MV-4-11 (cell line): ENCODE data around the gene AGXT2.
"Not testable (repeated sequence)": the region's sequence is repeated elsewhere in the genome, so short reads cannot be mapped to it uniquely, and the experiment has no call there.

Experiments used
- DNase-seq: peaks from one replicate; lab custom pipeline; 2025; lab: John Stamatoyannopoulos, UW

AGXT2 gene

GRCh38 chr5:35050541-35051126 is 2.9 kb upstream of the AGXT2 start:
- no peak for DNase-seq

- no peak for DNase-seq
These were observed 1.2 kb upstream of the AGXT2 start for GRCh38 chr5:35048910-35049309.

GRCh38 chr5:35046774-35047173 is 975 bp downstream of the AGXT2 start:
- peak; percentile 62 for DNase-seq

- no peak for DNase-seq
These were observed 2.5 kb downstream of the AGXT2 start for GRCh38 chr5:35045280-35045679.

GRCh38 chr5:35044649-35045048 is 3.1 kb downstream of the AGXT2 start:
- no peak for DNase-seq

GRCh38 chr5:35042781-35043180 is 5.0 kb downstream of the AGXT2 start:
- no peak for DNase-seq

- DNase-seq: no peak
These were observed 6.5 kb downstream of the AGXT2 start for GRCh38 chr5:35041261-35041660.

- DNase-seq: no peak
These were observed 8.9 kb downstream of the AGXT2 start for GRCh38 chr5:35038891-35039290.

GRCh38 chr5:35036536-35036935 is 11.2 kb downstream of the AGXT2 start:
- no peak for DNase-seq

GRCh38 chr5:35035929-35036328 is 11.8 kb downstream of the AGXT2 start:
- DNase-seq: not testable (repeated sequence)

- no peak for DNase-seq
These were observed 12.5 kb downstream of the AGXT2 start for GRCh38 chr5:35035271-35035670.

- DNase-seq: no peak
These were observed 15.4 kb downstream of the AGXT2 start for GRCh38 chr5:35032356-35032755.

GRCh38 chr5:35031276-35031675 is 16.5 kb downstream of the AGXT2 start:
- no peak for DNase-seq

GRCh38 chr5:35030426-35031100 is 17.2 kb downstream of the AGXT2 start:
- peak; percentile 76 for DNase-seq

GRCh38 chr5:35029333-35029732 is 18.4 kb downstream of the AGXT2 start:
- DNase-seq: peak; percentile 17

- DNase-seq: no peak
These were observed 20.8 kb downstream of the AGXT2 start for GRCh38 chr5:35026941-35027340.

GRCh38 chr5:35026280-35026840 is 21.4 kb downstream of the AGXT2 start:
- no peak for DNase-seq

- DNase-seq: no peak
These were observed 22.7 kb downstream of the AGXT2 start for GRCh38 chr5:35024911-35025510.

- no peak for DNase-seq
These were observed 24.2 kb downstream of the AGXT2 start for GRCh38 chr5:35023391-35024178.

GRCh38 chr5:35016174-35017051 is 31.3 kb downstream of the AGXT2 start:
- DNase-seq: peak; percentile 64

- no peak for DNase-seq
These were observed 32.7 kb downstream of the AGXT2 start for GRCh38 chr5:35015063-35015462.
